Colonic mucosa (tissue), 4 donors: ENCODE measurements around the gene ECT2L. TPM values are rescaled to one million over a fixed set of nuclear protein-coding genes. Genes with fewer than 3 reads are reported as not detected.

Experiments used
- DNase-seq: peaks from one replicate; pipeline ENCODE4 v3.0.0-alpha.2; 2020
- H3K27ac ChIP-seq: fragments of 200-600 bp; one replicate; pipeline ENCODE4 v1.8.0; 2021
- H3K27me3 ChIP-seq: fragments of 200-600 bp; one replicate; pipeline ENCODE4 v1.8.0; 2021
- H3K36me3 ChIP-seq: fragments of 200-600 bp; one replicate; pipeline ENCODE4 v1.8.0; 2021
- H3K4me1 ChIP-seq: fragments of 200-600 bp; one replicate; pipeline ENCODE4 v1.8.0; 2021; ENCODE audit warnings: mild to moderate bottlenecking
- H3K4me3 ChIP-seq: fragments of 200-600 bp; one replicate; pipeline ENCODE4 v1.8.0; 2021
- H3K9ac ChIP-seq, 2 donors: one replicate each; pipeline ENCODE4 v1.7.0; 2013; ENCODE audit warnings: control low read depth in 2 of 2, low read depth in 2 of 2, low read length in 2 of 2
- H3K9me3 ChIP-seq: fragments of 200-600 bp; one replicate; pipeline ENCODE4 v1.8.0; 2021
- CTCF ChIP-seq: fragments of 200-600 bp; IDR thresholded peaks from one replicate; pipeline ENCODE4 v1.8.0; 2022; ENCODE audit warnings: antibody characterized with exemption, mild to moderate bottlenecking
- intact Hi-C: fragments of 100-400 bp; cut with DNase I; formaldehyde crosslinking; loops from one replicate; pipeline ENCODE4 v1.14.1; 2022
- total RNA-seq, 2 donors: library from RNA; stranded (reverse); fragmentation: NEBNext Ultra II Directional in 1 of 2; extraction: Animal tissue kit (Norgen Biotek cat#: 25700) in 1 of 2; gene quantifications; one replicate each; pipeline ENCODE4 v1.2.1, GENCODE V29; 2021
- donor health status: healthy.
- donor health status: DM: no; HTN: no; CAD: no.
- donor health status: DM: no; HTN: no; CAD: no.

ECT2L gene
- total RNA-seq, 2 donors from 2014 or later = not detected

DNA sequence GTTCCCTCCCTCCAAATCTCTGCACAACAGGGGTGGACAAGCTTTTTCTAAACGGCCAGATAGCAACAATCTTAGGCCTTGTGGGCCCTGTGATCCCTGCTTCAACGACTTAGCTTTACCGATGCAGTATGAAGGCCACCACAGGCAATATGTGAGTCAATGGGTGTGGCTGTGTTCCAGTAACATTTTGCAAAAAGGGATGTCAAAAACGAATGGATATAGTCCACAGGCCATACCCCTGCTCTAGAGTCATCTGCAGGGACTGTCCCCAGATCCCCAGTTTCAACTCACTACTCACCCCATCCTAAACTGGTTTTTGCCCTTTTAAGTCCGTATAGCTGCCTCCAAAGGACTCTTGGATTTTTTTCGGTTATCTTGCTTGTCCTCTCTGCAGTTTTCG is 34.4 kb downstream of the ECT2L start:
- no peaks in the 10 kb centered on the region for H3K36me3 ChIP-seq
- intact Hi-C loops = no loop called here
- no peaks in the 10 kb centered on the region for H3K4me1 ChIP-seq
- no peak for DNase-seq
- no peaks in the 10 kb centered on the region for H3K9me3 ChIP-seq
- H3K27me3 ChIP-seq = no peaks in the 10 kb centered on the region
- no peak for TF ChIP-seq CTCF
- no peak overlapping the region for H3K27ac ChIP-seq
- no peak overlapping the region for H3K4me3 ChIP-seq
- H3K9ac ChIP-seq = no peak overlapping the region

DNA sequence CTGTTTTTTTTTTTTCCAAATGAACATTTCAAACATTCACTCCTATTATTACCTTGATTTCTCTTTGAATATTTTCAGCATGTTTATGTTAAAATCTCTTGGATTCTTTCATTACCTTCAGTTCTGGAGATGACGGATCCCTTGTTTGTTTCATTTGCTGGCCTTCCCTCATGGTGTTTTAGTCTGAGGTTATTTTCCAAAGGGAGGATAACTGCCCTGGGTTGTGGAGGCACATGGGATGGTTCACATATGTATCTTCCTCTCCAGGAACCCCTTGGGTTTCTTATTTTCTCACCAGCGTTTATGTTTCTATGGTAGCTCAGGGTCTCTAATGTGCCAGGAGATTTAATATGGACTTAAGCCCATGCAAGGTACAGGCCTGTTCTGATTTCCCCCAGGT is 36.3 kb downstream of the ECT2L start:
- H3K27me3 ChIP-seq = no peaks in the 10 kb centered on the region
- no peak for DNase-seq
- no peak for TF ChIP-seq CTCF
- no peaks in the 10 kb centered on the region for H3K4me1 ChIP-seq
- no peaks in the 10 kb centered on the region for H3K36me3 ChIP-seq
- intact Hi-C loops = no loop called here
- no peak overlapping the region for H3K4me3 ChIP-seq
- no peak overlapping the region for H3K9ac ChIP-seq
- H3K27ac ChIP-seq = no peak overlapping the region
- no peaks in the 10 kb centered on the region for H3K9me3 ChIP-seq

GRCh38 chr6:138833816-138834539 is 38.1 kb downstream of the ECT2L start:
- intact Hi-C loops = no loop called here
- H3K27ac ChIP-seq = no peak overlapping the region
- TF ChIP-seq CTCF = no peak
- no peaks in the 10 kb centered on the region for H3K9me3 ChIP-seq
- no peak overlapping the region for H3K9ac ChIP-seq
- no peak for DNase-seq
- no peak overlapping the region for H3K4me3 ChIP-seq
- H3K27me3 ChIP-seq = no peaks in the 10 kb centered on the region
- H3K4me1 ChIP-seq = no peaks in the 10 kb centered on the region
- H3K36me3 ChIP-seq = no peaks in the 10 kb centered on the region

DNA sequence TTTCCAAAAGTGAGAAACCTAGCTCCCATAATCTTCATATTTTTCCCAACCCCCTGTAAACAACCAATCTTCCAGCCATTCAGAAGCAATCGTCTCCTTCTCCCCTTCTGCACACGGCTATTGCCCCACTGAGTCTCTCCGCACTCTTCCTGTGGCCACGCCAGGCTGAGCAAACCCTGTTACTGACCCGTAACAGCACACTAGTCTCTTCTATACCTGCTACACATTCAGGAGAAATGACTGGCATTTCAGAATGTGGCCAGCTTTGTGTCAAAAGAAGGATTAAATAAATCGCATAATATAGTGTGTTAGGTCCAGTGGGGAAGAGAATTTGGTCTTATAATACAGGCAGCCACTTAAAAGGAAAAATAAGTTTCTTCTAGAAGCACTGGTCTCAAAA is 41.4 kb downstream of the ECT2L start:
- H3K4me1 ChIP-seq = no peaks in the 10 kb centered on the region
- H3K27me3 ChIP-seq = no peaks in the 10 kb centered on the region

GRCh38 chr6:138844192-138844591 is 48.3 kb downstream of the ECT2L start:
- no peak for TF ChIP-seq CTCF
- Histone ChIP-seq H3K4me3 (no peak overlapping the region), H3K9me3 (no peaks in the 10 kb centered on the region), H3K27me3 (no peaks in the 10 kb centered on the region), H3K4me1 (no peaks in the 10 kb centered on the region), H3K27ac (no peak overlapping the region), H3K9ac (no peak overlapping the region), H3K36me3 (no peaks in the 10 kb centered on the region)
- no peak for DNase-seq
- intact Hi-C loops = no loop called here

More for the DNA sequence above, 41.4 kb downstream of the ECT2L start:
- DNase-seq = no peak
- H3K27ac ChIP-seq = no peak overlapping the region
- no peaks in the 10 kb centered on the region for H3K9me3 ChIP-seq
- no peak overlapping the region for H3K4me3 ChIP-seq
- H3K9ac ChIP-seq = no peak overlapping the region
- intact Hi-C loops = no loop called here
- no peak for TF ChIP-seq CTCF
- no peaks in the 10 kb centered on the region for H3K36me3 ChIP-seq
